PC-3 (cell line): ENCODE measurements around the gene CYGB. TPM values are rescaled to one million over a fixed set of nuclear protein-coding genes. Genes with fewer than 3 reads are reported as not detected.

Experiments used
- ATAC-seq: fragments of 200-7000 bp; cut with Tn5 transposase; 2 replicates; pipeline ENCODE4 v1.9.1; 2020; ENCODE audit warnings: mild to moderate bottlenecking, moderate library complexity
- BruUV-seq: library from RNA; stranded (reverse); fragments of 400-500 nt; replicated peaks from 2 replicates; lab custom pipeline; 2021; lab: Mats Ljungman, UMichigan
- CTCF ChIA-PET: fragments of 300-600 bp; sonication (Branson Sonifier 250); formaldehyde crosslinking; loops from one replicate; lab custom pipeline; 2022; ENCODE audit warnings: antibody characterized with exemption; lab: Charles Lee
- POLR2A ChIA-PET: fragments of 300-600 bp; sonication (Branson Sonifier 250); formaldehyde crosslinking; loops from one replicate; lab custom pipeline; 2022; ENCODE audit warnings: antibody characterized with exemption; ENCODE audit not compliant: unreplicated experiment; lab: Charles Lee
- DNase-seq: peaks from one replicate; pipeline ENCODE4 v3.0.0-alpha.2; 2015
- H2AFZ ChIP-seq: fragments of 300-600 bp; sonication (generic); 2 replicates; pipeline ENCODE4 v1.6.0; 2016; ENCODE audit warnings: antibody characterized with exemption, low read length
- H3F3A ChIP-seq: fragments of 300-600 bp; sonication (generic); one replicate; pipeline ENCODE4 v1.6.0; 2017; ENCODE audit warnings: antibody characterized with exemption, low read length, control low read depth, mild to moderate bottlenecking; ENCODE audit not compliant: unreplicated experiment
- H3K27ac ChIP-seq: fragments of 300-600 bp; sonication (generic); 2 replicates; pipeline ENCODE4 v1.5.1; 2016; ENCODE audit warnings: mild to moderate bottlenecking, low read length
- H3K27me3 ChIP-seq: fragments of 300-600 bp; sonication (generic); 2 replicates; pipeline ENCODE4 v1.6.1; 2016; ENCODE audit warnings: low read length, mixed read lengths
- H3K36me3 ChIP-seq: fragments of 300-600 bp; sonication (generic); 2 replicates; pipeline ENCODE4 v1.6.1; 2016; ENCODE audit warnings: low read depth, mixed run types, low read length, mixed read lengths
- H3K4me1 ChIP-seq: fragments of 300-600 bp; sonication (generic); 2 replicates; pipeline ENCODE4 v1.5.1; 2016; ENCODE audit warnings: low read length; ENCODE audit not compliant: insufficient read depth
- H3K4me2 ChIP-seq: fragments of 300-600 bp; sonication (generic); 2 replicates; pipeline ENCODE4 v1.6.0; 2016; ENCODE audit warnings: low read length
- H3K4me3 ChIP-seq: fragments of 300-600 bp; sonication (generic); 2 replicates; pipeline ENCODE4 v1.5.1; 2016; ENCODE audit warnings: mild to moderate bottlenecking, low read length, mixed read lengths
- H3K79me2 ChIP-seq: fragments of 300-600 bp; sonication (generic); 2 replicates; pipeline ENCODE4 v1.6.1; 2017; ENCODE audit warnings: low read length, mixed read lengths
- H3K9ac ChIP-seq: fragments of 300-600 bp; sonication (generic); 2 replicates; pipeline ENCODE4 v1.6.0; 2016; ENCODE audit warnings: mild to moderate bottlenecking, low read length
- H3K9me2 ChIP-seq: fragments of 300-600 bp; sonication (generic); replicated peaks from 2 replicates; pipeline ENCODE4 v1.6.1; 2016; ENCODE audit warnings: mixed run types, low read length, mixed read lengths
- H3K9me3 ChIP-seq: fragments of 300-600 bp; sonication (generic); 2 replicates; pipeline ENCODE4 v1.6.1; 2016; ENCODE audit warnings: low read length, mixed read lengths
- H4K20me1 ChIP-seq: fragments of 300-600 bp; sonication (generic); 2 replicates; pipeline ENCODE4 v1.6.1; 2016; ENCODE audit warnings: low read length, mixed read lengths
- EZH2 ChIP-seq: fragments of 300-600 bp; sonication (generic); IDR thresholded peaks from one replicate; pipeline ENCODE4 v1.6.1; 2017; ENCODE audit warnings: antibody characterized with exemption, mild to moderate bottlenecking, low read length; ENCODE audit not compliant: unreplicated experiment
- EZH2phosphoT487 ChIP-seq: fragments of 300-600 bp; sonication (generic); IDR thresholded peaks from 2 replicates; pipeline ENCODE4 v1.6.1; 2018; ENCODE audit warnings: mild to moderate bottlenecking, antibody characterized with exemption, low read length, borderline replicate concordance
- intact Hi-C: fragments of 100-400 bp; cut with micrococcal nuclease; formaldehyde crosslinking; loops from 2 replicates; pipeline ENCODE4 v1.9.0; 2023
- total RNA-seq: library from RNA; depleted of rRNA; stranded (reverse); fragments of >200 nt; gene quantifications from 2 replicates; pipeline ENCODE4 v1.2.3, GENCODE V29; 2014
- TF ChIP-seq, protein P1 (sequence below): fragments of 300-600 bp; sonication (generic); conservative IDR thresholded peaks from 2 replicates; pipeline ENCODE4 v1.5.1; 2017; ENCODE audit warnings: antibody characterized with exemption, low read depth, mild to moderate bottlenecking, low read length

CYGB gene
- total RNA-seq, 1 experiment from 2014 or later: 0.62 TPM

GRCh38 chr17:76531486-76532038, 5.9 kb downstream of the CYGB start:
- no peak overlapping the region for H3K9ac ChIP-seq
- peaks cover 37% of the 10 kb centered on the region for H3K4me1 ChIP-seq
- intact Hi-C loops: no loop called here

DNA sequence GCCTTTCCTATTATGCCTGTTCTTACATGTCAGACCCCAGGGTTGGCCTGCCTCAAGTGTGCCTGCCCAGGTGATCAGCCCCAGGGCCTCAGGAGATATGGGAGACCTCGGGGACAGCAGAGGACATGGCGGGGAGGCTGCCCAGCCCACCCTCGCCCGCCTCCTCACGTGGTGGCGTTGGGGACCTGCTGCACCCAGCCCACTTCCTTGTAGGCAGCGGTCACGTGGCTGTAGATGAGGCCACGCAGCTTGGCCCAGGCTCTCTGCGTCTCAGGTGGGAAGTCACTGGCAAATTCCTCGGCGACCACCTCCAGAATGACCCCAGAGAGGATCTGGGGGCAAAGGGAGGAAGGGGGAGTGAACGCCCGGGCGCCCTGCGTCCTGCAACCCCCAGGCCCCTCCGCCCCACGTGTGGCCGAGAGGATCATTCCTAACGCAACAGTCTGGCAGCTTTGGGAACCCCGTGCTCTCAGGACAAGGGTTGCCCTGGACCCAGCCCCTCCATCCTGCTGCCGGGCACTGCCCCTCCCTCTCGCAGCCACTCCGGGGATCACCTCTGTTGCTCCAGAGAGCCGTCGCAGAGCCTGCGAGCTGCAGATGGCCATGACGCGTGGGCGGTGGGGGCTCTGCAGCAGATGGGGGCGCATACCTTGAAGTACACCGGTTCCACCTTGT, 6.6 kb downstream of the CYGB start:
- Histone ChIP-seq H3K4me1 (peaks cover 37% of the 10 kb centered on the region), H3F3A (no peaks in the 10 kb centered on the region), H3K9me3 (no peaks in the 10 kb centered on the region), H3K27ac (peak overlapping the region; percentile 71), H3K9me2 (no peaks in the 10 kb centered on the region), H4K20me1 (no peaks in the 10 kb centered on the region), H3K79me2 (no peaks in the 10 kb centered on the region), H3K4me3 (no peak overlapping the region), H3K9ac (0 out of 2 replicates have a peak overlapping the region, but pooled peaks have one; percentile 55), H3K36me3 (no peaks in the 10 kb centered on the region), H3K4me2 (no peak overlapping the region), H2AFZ (no peak overlapping the region; the same call in 1 of the 2 replicates), H3K27me3 (no peaks in the 10 kb centered on the region)
- BruUV-seq: no TSS peak
- ChIA-PET POLR2A (no interaction called here), CTCF (no interaction called here)
- ATAC-seq (no peak), DNase-seq (no peak)
- no peak for TF ChIP-seq EZH2phosphoT487
- TF ChIP-seq, protein P1, sequence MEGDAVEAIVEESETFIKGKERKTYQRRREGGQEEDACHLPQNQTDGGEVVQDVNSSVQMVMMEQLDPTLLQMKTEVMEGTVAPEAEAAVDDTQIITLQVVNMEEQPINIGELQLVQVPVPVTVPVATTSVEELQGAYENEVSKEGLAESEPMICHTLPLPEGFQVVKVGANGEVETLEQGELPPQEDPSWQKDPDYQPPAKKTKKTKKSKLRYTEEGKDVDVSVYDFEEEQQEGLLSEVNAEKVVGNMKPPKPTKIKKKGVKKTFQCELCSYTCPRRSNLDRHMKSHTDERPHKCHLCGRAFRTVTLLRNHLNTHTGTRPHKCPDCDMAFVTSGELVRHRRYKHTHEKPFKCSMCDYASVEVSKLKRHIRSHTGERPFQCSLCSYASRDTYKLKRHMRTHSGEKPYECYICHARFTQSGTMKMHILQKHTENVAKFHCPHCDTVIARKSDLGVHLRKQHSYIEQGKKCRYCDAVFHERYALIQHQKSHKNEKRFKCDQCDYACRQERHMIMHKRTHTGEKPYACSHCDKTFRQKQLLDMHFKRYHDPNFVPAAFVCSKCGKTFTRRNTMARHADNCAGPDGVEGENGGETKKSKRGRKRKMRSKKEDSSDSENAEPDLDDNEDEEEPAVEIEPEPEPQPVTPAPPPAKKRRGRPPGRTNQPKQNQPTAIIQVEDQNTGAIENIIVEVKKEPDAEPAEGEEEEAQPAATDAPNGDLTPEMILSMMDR: no peak
- TF ChIP-seq EZH2: no peak
- intact Hi-C loops: no loop called here

More at GRCh38 chr17:76531486-76532038, 5.9 kb downstream of the CYGB start:
- POLR2A ChIA-PET: interaction anchor here (0.6 kb wide), 1 partner anchor 53 kb away, joined by 7 read pairs; no protein-coding TSS in a partner anchor
- ATAC-seq: no peak
- Histone ChIP-seq H3K4me2 (no peak overlapping the region), H3K9me3 (no peaks in the 10 kb centered on the region), H3K27me3 (no peaks in the 10 kb centered on the region), H3K36me3 (no peaks in the 10 kb centered on the region), H3K4me3 (no peak overlapping the region), H2AFZ (no peak overlapping the region), H3K79me2 (no peaks in the 10 kb centered on the region), H3K27ac (no peak overlapping the region), H3K9me2 (no peaks in the 10 kb centered on the region), H3F3A (no peaks in the 10 kb centered on the region), H4K20me1 (no peaks in the 10 kb centered on the region)
- BruUV-seq: no TSS peak
- TF ChIP-seq EZH2 (no peak), EZH2phosphoT487 (no peak)
- TF ChIP-seq, protein P1: no peak
- DNase-seq: no peak
- CTCF ChIA-PET: no interaction called here
